ENCODE results near the gene AP4S1.

GRCh38 chr14:31109257-31109656 is 83.8 kb downstream of the AP4S1 start:
- TF ChIP-seq CTCF (IDR thresholded peaks at IDR 0.05 in 4 of 5, conservative IDR thresholded peaks at IDR 0.05 in 1 of 5): no peak
- no peak for TF ChIP-seq POLR2A (IDR thresholded peaks at IDR 0.05)
